Measurements from ENCODE around the gene PILRB.
A peak's percentile ranks its signal among the peaks of the same experiment; 100 is the strongest.

Gene PILRB

GRCh38 chr7:100386940-100387339 is 29.0 kb downstream of the PILRB start:
- Histone ChIP-seq H3K27ac (ENCODE audit: low read depth, low read length) (no peak overlapping the region), H3K9me3 (ENCODE audit: control insufficient read depth in 5 of 5, low read length in 5 of 5) (no peaks in the 10 kb centered on the region), H3K27me3 (ENCODE audit: control insufficient read depth in 5 of 5, insufficient read depth in 4 of 5, low read length in 5 of 5) (peaks cover 0 to 6% (median 0%) of the 10 kb centered on the region in 5 donors), H3K4me3 (ENCODE audit: low read depth in 1 of 5, low read length in 5 of 5) (no peak overlapping the region), H3K9ac (ENCODE audit: low read length in 5 of 5) (no peak overlapping the region), H3K36me3 (ENCODE audit: control insufficient read depth in 5 of 5, insufficient read depth in 5 of 5, low read length in 5 of 5) (no peaks in the 10 kb centered on the region), H3K4me1 (ENCODE audit: control insufficient read depth in 5 of 5, insufficient read depth in 5 of 5, low read length in 5 of 5) (peaks cover 0 to 16% (median 0%) of the 10 kb centered on the region in 5 donors)

- H3K36me3 ChIP-seq (ENCODE audit: control insufficient read depth in 5 of 5, insufficient read depth in 5 of 5, low read length in 5 of 5), result no peaks in the 10 kb centered on the region
- H3K4me3 ChIP-seq (ENCODE audit: low read depth in 1 of 5, low read length in 5 of 5), result no peak overlapping the region
- no peak overlapping the region for H3K9ac ChIP-seq (ENCODE audit: low read length in 5 of 5)
- H3K9me3 ChIP-seq (ENCODE audit: control insufficient read depth in 5 of 5, low read length in 5 of 5), result no peaks in the 10 kb centered on the region
- peaks cover 0 to 16% (median 0%) of the 10 kb centered on the region in 5 donors for H3K4me1 ChIP-seq (ENCODE audit: control insufficient read depth in 5 of 5, insufficient read depth in 5 of 5, low read length in 5 of 5)
- peaks cover 0 to 6% (median 0%) of the 10 kb centered on the region in 5 donors for H3K27me3 ChIP-seq (ENCODE audit: control insufficient read depth in 5 of 5, insufficient read depth in 4 of 5, low read length in 5 of 5)
- no peak overlapping the region for H3K27ac ChIP-seq (ENCODE audit: low read depth, low read length)
Observed at GRCh38 chr7:100387695-100388094, 29.8 kb downstream of the PILRB start.

DNA sequence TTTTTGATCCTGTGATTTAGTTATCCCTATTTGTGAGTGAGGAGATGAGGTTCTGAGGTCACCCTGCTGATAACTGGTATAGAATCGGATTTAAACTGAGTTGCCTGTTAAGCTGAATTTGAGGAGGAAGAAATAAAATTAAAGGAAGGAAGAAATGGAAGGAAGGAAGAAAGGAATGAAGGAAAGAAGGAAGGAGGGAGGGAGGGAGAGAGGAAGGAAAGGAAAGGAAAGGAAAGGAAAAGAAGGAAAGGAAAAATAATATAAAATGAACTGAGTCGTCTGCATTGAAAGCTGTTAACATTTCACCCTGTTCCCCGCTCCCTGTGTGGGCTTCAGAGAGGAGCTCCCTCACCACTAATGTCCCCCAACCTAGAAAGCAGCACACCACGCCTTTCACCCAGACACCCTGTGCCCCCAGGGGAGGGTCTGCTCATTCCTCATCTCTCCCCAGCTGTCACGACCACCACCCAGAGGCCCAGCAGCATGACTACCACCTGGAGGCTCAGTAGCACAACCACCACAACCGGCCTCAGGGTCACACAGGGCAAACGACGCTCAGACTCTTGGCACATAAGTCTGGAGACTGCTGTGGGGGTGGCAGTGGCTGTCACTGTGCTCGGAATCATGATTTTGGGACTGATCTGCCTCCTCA is 31.6 kb downstream of the PILRB start:
- no peak overlapping the region for H3K9ac ChIP-seq (ENCODE audit: low read length in 5 of 5)
- no peak overlapping the region for H3K4me3 ChIP-seq (ENCODE audit: low read depth in 1 of 5, low read length in 5 of 5)
- H3K4me1 ChIP-seq (ENCODE audit: control insufficient read depth in 5 of 5, insufficient read depth in 5 of 5, low read length in 5 of 5), result peaks cover 0 to 5% (median 0%) of the 10 kb centered on the region in 5 donors
- peaks cover 0 to 6% (median 4%) of the 10 kb centered on the region in 5 donors for H3K9me3 ChIP-seq (ENCODE audit: control insufficient read depth in 5 of 5, low read length in 5 of 5)
- H3K27ac ChIP-seq (ENCODE audit: low read depth, low read length), result no peak overlapping the region
- no peaks in the 10 kb centered on the region for H3K36me3 ChIP-seq (ENCODE audit: control insufficient read depth in 5 of 5, insufficient read depth in 5 of 5, low read length in 5 of 5)
- peaks cover 0 to 6% (median 0%) of the 10 kb centered on the region in 5 donors for H3K27me3 ChIP-seq (ENCODE audit: control insufficient read depth in 5 of 5, insufficient read depth in 4 of 5, low read length in 5 of 5)

DNA sequence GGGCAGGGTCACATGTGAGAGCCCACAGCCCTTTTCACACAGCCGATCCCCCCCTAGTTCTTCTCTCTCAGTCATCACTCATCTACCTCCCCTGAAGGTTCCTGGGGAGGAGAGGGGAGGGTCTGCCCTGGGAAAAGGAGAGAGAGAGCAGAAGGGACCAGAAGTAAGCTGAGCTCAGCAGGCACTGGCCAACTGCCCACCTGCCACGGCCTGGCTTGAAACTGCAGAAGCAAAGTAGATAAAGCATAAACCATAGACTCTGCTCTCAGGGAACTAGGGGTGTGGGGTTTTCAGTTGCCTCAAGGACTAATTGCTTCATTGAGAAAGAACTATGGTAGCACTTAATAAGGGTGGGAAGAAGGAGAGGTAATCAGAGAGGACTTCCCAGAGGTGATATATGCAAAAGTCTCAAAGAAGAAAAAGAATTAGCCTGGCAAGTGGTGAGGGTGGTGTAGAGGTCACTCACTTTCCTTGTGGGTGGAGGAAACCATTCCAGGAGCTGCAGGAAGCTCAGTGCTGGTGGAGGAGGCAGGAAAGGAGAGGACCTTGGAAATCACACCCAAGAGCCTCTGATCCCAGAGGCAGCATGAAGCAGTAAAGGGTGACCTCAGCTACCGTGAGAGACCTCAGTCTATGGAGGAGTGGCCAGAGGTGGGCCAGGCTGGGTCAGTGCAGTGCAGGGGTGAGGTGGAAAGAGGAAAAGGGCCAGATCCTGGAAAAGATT is 32.5 kb downstream of the PILRB start:
- Histone ChIP-seq H3K27ac (ENCODE audit: low read depth, low read length) (no peak overlapping the region), H3K9me3 (ENCODE audit: control insufficient read depth in 5 of 5, low read length in 5 of 5) (peaks cover 0 to 6% (median 4%) of the 10 kb centered on the region in 5 donors), H3K9ac (ENCODE audit: low read length in 5 of 5) (no peak overlapping the region), H3K27me3 (ENCODE audit: control insufficient read depth in 5 of 5, insufficient read depth in 4 of 5, low read length in 5 of 5) (peaks cover 0 to 6% (median 0%) of the 10 kb centered on the region in 5 donors), H3K4me3 (ENCODE audit: low read depth in 1 of 5, low read length in 5 of 5) (no peak overlapping the region), H3K4me1 (ENCODE audit: control insufficient read depth in 5 of 5, insufficient read depth in 5 of 5, low read length in 5 of 5) (peaks cover 0 to 2% (median 0%) of the 10 kb centered on the region in 5 donors), H3K36me3 (ENCODE audit: control insufficient read depth in 5 of 5, insufficient read depth in 5 of 5, low read length in 5 of 5) (no peaks in the 10 kb centered on the region)

- Histone ChIP-seq H3K27me3 (ENCODE audit: control insufficient read depth in 5 of 5, insufficient read depth in 4 of 5, low read length in 5 of 5) (peaks cover 0 to 6% (median 0%) of the 10 kb centered on the region in 5 donors), H3K27ac (ENCODE audit: low read depth, low read length) (no peak overlapping the region), H3K4me3 (ENCODE audit: low read depth in 1 of 5, low read length in 5 of 5) (no peak overlapping the region), H3K9ac (ENCODE audit: low read length in 5 of 5) (no peak overlapping the region), H3K36me3 (ENCODE audit: control insufficient read depth in 5 of 5, insufficient read depth in 5 of 5, low read length in 5 of 5) (no peaks in the 10 kb centered on the region), H3K4me1 (ENCODE audit: control insufficient read depth in 5 of 5, insufficient read depth in 5 of 5, low read length in 5 of 5) (peaks cover 3 to 15% (median 10%) of the 10 kb centered on the region in 5 donors), H3K9me3 (ENCODE audit: control insufficient read depth in 5 of 5, low read length in 5 of 5) (peaks cover 0 to 6% (median 4%) of the 10 kb centered on the region in 5 donors)
Observed at GRCh38 chr7:100393233-100393905, 35.5 kb downstream of the PILRB start.

GRCh38 chr7:100394077-100394476 is 36.2 kb downstream of the PILRB start:
- Histone ChIP-seq H3K9ac (ENCODE audit: low read length in 5 of 5) (no peak overlapping the region), H3K27me3 (ENCODE audit: control insufficient read depth in 5 of 5, insufficient read depth in 4 of 5, low read length in 5 of 5) (peaks cover 0 to 6% (median 0%) of the 10 kb centered on the region in 5 donors), H3K4me3 (ENCODE audit: low read depth in 1 of 5, low read length in 5 of 5) (no peak overlapping the region), H3K27ac (ENCODE audit: low read depth, low read length) (no peak overlapping the region), H3K36me3 (ENCODE audit: control insufficient read depth in 5 of 5, insufficient read depth in 5 of 5, low read length in 5 of 5) (no peaks in the 10 kb centered on the region), H3K4me1 (ENCODE audit: control insufficient read depth in 5 of 5, insufficient read depth in 5 of 5, low read length in 5 of 5) (peaks cover 3 to 18% (median 15%) of the 10 kb centered on the region in 5 donors), H3K9me3 (ENCODE audit: control insufficient read depth in 5 of 5, low read length in 5 of 5) (peaks cover 0 to 6% (median 4%) of the 10 kb centered on the region in 5 donors)

DNA sequence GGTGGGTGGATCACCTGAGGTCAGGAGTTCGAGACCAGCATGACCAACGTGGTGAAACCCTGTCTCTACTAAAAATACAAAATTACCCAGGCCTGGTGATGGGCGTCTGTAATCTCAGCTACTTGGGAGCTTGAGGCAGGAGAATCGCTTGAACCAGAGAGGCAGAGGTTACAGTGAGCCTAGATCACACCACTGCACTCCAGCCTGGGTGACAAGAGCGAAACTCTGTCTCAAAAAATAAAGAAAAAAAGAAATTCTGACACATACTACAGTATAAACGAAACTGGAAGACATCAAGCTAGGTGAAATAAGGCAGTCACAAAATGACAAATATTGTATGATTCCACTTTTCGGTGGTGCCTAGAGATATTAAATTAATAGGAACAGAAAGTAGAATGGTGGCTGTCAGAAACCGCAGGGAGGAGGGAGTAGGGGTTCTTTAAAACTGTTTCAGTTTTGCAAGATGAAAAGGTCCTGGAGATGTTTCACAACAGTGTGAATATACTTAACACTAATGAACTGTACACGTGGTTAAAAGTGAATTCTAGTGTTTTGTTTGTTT is 38.6 kb downstream of the PILRB start:
- H3K4me3 ChIP-seq (ENCODE audit: low read depth in 1 of 5, low read length in 5 of 5), result no peak overlapping the region
- H3K4me1 ChIP-seq (ENCODE audit: control insufficient read depth in 5 of 5, insufficient read depth in 5 of 5, low read length in 5 of 5), result peaks cover 3 to 18% (median 13%) of the 10 kb centered on the region in 5 donors
- peaks cover 0 to 7% (median 0%) of the 10 kb centered on the region in 5 donors for H3K36me3 ChIP-seq (ENCODE audit: control insufficient read depth in 5 of 5, insufficient read depth in 5 of 5, low read length in 5 of 5)
- H3K27ac ChIP-seq (ENCODE audit: low read depth, low read length), result no peak overlapping the region
- H3K9ac ChIP-seq (ENCODE audit: low read length in 5 of 5), result peak overlapping the region in 1 of 5 donors; percentile 6
- H3K9me3 ChIP-seq (ENCODE audit: control insufficient read depth in 5 of 5, low read length in 5 of 5), result peaks cover 0 to 6% (median 4%) of the 10 kb centered on the region in 5 donors
- no peaks in the 10 kb centered on the region for H3K27me3 ChIP-seq (ENCODE audit: control insufficient read depth in 5 of 5, insufficient read depth in 4 of 5, low read length in 5 of 5)

DNA sequence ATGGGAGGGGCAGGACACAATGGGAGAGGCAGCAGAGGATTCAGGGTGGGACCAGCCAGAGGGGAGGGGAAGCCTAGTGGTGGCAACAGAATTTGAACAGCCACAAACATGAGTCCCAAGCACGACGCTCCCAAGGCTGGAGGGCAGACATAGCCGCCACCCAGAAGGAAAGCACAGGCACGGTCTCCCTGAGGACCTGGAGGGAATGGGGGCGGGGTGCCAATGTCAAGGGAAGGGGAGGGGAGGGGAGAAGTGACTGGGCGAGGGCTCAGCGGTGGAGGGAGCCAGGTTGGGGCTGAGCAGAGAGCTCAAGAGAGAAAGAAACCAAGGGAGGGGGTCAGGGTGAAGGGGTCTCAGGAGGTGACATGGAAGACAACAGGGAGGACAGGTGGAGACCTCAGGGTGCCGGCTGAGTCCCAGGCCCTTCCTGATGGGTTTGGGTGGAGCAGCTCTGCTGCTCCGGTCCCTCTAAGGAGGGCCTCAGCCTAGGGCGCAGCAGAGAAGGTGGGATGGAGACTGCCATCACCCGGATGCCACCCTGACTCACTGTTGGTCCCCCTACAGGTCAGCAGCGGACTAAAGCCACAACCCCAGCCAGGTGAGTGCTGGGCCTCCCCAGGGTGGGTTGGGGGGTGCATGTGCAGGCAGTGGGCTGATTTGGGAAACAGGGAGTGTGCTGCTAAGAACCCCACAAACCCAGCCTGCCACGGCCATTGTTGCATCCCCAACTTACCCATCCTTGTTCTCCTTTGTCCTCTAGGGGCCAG is 39.6 kb downstream of the PILRB start:
- Histone ChIP-seq H3K27me3 (ENCODE audit: control insufficient read depth in 5 of 5, insufficient read depth in 4 of 5, low read length in 5 of 5) (no peaks in the 10 kb centered on the region), H3K9me3 (ENCODE audit: control insufficient read depth in 5 of 5, low read length in 5 of 5) (peaks cover 0 to 6% (median 4%) of the 10 kb centered on the region in 5 donors), H3K4me3 (ENCODE audit: low read depth in 1 of 5, low read length in 5 of 5) (no peak overlapping the region), H3K27ac (ENCODE audit: low read depth, low read length) (no peak overlapping the region), H3K36me3 (ENCODE audit: control insufficient read depth in 5 of 5, insufficient read depth in 5 of 5, low read length in 5 of 5) (peaks cover 0 to 7% (median 0%) of the 10 kb centered on the region in 5 donors), H3K4me1 (ENCODE audit: control insufficient read depth in 5 of 5, insufficient read depth in 5 of 5, low read length in 5 of 5) (peaks cover 3 to 18% (median 13%) of the 10 kb centered on the region in 5 donors), H3K9ac (ENCODE audit: low read length in 5 of 5) (no peak overlapping the region)

DNA sequence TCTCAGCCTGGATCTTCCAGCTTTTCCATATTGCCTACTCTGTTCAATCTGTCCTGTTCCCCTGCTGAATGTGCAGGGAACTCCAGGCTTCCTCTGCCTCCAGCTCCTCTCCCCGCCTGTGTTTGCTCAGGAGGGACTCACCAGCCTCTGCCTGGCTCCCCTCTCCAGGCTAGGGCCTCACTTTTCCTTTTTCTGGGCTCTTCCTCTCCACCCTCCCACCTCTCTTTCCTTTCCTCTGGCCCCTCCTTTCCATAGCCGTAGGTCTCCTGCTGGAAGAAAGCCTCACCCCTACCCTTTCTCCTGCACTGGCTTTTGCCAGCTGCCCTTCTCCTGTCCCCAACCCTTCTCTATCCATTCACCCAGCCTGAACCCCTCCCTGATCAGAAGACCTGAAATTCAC is 40.3 kb downstream of the PILRB start:
- H3K27ac ChIP-seq (ENCODE audit: low read depth, low read length), result no peak overlapping the region

More for the DNA sequence above, 40.3 kb downstream of the PILRB start:
- peak overlapping the region in 2 of 5 donors; percentile 11 to 25 for H3K4me3 ChIP-seq (ENCODE audit: low read depth in 1 of 5, low read length in 5 of 5)
- peaks cover 0 to 7% (median 0%) of the 10 kb centered on the region in 5 donors for H3K36me3 ChIP-seq (ENCODE audit: control insufficient read depth in 5 of 5, insufficient read depth in 5 of 5, low read length in 5 of 5)
- H3K4me1 ChIP-seq (ENCODE audit: control insufficient read depth in 5 of 5, insufficient read depth in 5 of 5, low read length in 5 of 5), result peaks cover 3 to 18% (median 13%) of the 10 kb centered on the region in 5 donors
- peaks cover 0 to 6% (median 4%) of the 10 kb centered on the region in 5 donors for H3K9me3 ChIP-seq (ENCODE audit: control insufficient read depth in 5 of 5, low read length in 5 of 5)
- peak overlapping the region in 1 of 5 donors; percentile 40 for H3K9ac ChIP-seq (ENCODE audit: low read length in 5 of 5)
- H3K27me3 ChIP-seq (ENCODE audit: control insufficient read depth in 5 of 5, insufficient read depth in 4 of 5, low read length in 5 of 5), result no peaks in the 10 kb centered on the region
